T-helper 9 cell (primary cell): ENCODE measurements around the gene CD68.
"Not testable (repeated sequence)": the region's sequence is repeated elsewhere in the genome, so short reads cannot be mapped to it uniquely, and the experiment has no call there.

ENCODE experiments used
- DNase-seq: peaks from one replicate; pipeline ENCODE4 v3.0.0-alpha.2; 2020

Gene CD68

GRCh38 chr17:7580604-7581575 lies 1.5 kb downstream of the CD68 start:
- no peak for DNase-seq

GRCh38 chr17:7582396-7583252 lies 3.2 kb downstream of the CD68 start:
- DNase-seq = no peak

GRCh38 chr17:7583253-7584109 lies 4.0 kb downstream of the CD68 start, which contains the start of gene MPDU1:
Gene MPDU1 (plus strand): TSS chr17:7583852. CDS start chr17:7583863, 11 bp downstream.
- DNase-seq = peak; percentile 86

DNA sequence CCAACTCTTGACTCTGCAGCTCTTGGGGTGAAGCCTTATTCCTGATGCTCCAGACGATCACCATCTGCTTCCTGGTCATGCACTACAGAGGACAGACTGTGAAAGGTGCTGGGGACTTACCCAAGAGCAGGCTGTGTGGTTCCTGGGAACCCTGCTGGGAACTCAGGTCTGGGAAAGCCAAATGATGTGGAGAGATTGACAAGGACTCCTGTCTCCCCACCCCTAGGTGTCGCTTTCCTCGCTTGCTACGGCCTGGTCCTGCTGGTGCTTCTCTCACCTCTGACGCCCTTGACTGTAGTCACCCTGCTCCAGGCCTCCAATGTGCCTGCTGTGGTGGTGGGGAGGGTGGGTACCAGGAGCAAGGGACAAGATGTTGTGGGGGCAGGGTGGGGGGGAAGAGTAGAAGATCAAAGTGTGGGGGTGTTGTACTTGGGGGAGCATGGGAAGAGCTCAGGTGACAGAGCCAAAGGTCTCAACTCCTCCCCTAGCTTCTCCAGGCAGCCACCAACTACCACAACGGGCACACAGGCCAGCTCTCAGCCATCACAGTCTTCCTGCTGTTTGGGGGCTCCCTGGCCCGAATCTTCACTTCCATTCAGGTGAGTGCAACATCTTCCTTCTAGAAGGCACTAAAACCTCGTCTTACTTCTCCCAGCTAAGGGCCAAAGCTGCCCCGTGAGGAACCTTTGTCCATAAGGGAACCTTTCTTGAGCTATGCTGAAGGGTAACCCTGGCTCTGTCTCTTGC lies 7.4 kb downstream of the CD68 start:
- no peak for DNase-seq

DNA sequence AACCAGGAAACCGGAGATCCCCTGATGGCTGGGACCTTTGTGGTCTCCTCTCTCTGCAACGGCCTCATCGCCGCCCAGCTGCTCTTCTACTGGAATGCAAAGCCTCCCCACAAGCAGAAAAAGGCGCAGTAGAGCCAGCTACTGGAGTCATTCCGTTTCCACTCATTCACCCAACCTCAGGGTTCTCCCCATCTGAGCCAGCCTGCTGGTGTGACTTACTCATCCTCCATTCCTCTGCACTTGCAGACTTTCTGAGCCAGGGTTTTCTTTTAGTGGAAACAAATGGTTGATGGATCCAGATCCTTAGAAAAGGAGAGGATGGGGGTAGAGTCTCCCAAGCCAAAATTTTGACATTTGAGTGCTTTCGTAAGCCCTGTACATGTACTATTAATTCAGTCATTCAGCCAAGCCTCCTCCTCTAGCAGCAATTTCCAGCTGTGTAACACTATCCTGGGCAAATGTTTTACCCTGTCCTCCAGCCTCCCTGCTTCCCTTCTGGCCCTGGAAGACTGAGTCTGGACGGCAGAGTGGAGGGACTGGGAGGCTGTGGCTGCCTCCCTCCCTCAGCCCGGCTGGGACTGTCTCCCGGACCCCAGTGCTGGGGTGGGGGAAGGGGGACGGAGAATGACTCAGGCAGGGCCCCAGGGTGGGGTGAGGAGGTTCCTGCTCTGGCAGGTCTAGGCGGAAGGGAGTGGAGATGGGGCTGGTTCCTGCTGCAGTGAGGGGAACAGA lies 8.1 kb downstream of the CD68 start:
- no peak for DNase-seq

GRCh38 chr17:7588553-7589203 lies 9.2 kb downstream of the CD68 start:
- DNase-seq = no peak

DNA sequence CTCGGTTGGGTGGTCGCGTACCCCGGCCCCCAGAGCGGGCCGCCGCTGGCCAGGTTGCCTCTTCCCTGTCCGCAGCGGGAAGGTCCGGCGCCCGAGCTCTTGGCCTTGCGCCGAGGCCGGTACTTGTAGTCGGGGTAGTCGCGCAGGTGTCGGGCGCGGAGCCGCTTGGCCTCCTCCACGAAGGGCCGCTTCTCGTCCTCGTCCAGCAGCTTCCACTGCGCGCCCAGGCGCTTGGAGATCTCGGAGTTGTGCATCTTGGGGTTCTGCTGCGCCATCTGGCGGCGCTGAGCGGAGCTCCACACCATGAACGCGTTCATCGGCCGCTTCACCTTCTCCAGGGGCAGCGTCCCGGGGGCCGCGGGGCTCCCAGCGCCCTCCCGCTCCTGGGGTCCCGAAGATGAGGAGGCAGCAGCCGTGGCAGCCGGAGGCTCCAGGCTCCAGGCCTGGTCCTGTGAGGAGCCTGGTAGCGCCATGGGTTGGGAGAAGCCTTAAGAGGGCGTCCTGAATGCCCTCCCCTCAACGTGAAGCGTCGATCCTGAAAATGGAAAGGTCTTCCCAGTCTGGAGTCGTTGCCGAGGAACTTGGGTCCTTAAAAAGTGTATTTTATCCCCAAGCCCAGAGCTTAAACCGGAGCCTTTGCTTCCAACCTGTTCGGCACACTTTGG lies 9.9 kb downstream of the CD68 start:
- DNase-seq = peak; percentile 53

GRCh38 chr17:7589891-7590691 lies 10.7 kb downstream of the CD68 start, which contains the start of gene SOX15:
Gene SOX15 (minus strand): TSS chr17:7590094. CDS start chr17:7589676, 418 bp downstream.
- DNase-seq = no peak

- no peak for DNase-seq
Measured at GRCh38 chr17:7590743-7591142, 11.3 kb downstream of the CD68 start.

DNA sequence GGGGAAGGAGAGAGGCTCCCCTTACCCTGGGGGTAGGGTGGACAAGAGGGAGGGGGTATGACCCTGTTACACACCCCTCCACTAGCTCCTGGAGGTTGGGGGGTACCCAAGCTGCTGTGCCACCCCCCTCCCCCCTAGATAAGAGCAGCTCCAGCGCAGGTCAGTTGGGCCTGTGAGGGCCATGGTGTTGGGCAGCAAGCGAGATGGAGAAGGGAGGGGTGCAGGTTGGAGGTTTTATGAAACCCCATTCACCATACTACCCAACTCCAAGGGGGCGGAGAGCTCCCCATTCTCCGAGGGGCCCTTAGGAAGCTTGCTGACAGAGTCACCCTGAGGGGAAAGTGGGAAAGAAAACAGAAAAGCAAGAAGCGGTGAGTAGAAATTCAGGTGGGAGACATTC lies 12.2 kb downstream of the CD68 start:
- DNase-seq = no peak

DNA sequence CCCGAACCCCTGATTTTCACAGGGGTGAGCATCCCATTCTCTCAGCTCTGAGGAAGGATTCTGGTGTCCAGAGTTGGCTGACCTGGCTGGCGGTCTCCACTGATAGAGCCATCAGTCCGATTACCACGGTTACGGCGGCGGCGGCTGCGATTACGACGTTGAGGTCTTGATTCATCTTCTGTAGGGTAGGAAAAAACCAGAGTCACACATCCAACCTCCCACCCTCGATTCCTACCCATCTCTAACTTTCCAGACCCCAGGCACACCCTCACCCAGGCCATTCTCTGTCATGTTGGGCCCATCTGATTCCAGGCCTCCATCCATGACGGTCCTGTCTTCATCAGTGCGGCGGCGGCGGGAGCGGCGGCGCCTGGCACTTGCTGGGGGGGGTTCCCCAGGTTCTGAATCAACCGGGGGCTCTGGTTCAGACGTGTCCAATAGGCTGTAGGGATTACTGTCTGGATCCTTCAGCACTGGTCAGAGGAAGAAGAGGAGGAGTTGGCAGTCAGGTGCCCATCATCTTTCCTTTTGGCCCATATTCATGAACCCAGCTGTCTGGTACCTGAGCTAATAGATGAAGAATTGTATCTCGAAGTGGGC lies 13.1 kb downstream of the CD68 start:
- DNase-seq = no peak

- DNase-seq = no peak
Measured at GRCh38 chr17:7593296-7593695, 13.9 kb downstream of the CD68 start.

DNA sequence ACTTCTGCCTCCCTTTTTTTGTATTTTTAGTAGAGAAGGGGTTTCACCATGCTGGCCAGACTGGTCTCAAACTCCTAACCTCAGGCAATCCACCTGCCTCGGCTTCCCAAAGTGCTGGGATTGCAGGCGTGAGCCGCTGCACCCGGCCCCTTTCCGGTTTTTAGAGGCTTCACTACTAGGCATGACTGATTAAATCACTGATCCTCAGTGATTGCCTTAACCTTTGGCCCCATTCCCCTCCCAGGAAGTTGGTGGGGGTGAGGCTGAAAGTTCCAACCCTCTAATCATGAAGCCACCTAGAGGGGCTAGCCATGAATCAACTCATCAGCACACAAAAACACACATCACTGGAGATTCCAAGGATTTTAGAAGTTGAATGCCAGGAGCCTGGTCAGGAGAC lies 18.1 kb downstream of the CD68 start:
- DNase-seq = not testable (repeated sequence)

- no peak for DNase-seq
Measured at GRCh38 chr17:7606280-7606679, 26.8 kb downstream of the CD68 start.

DNA sequence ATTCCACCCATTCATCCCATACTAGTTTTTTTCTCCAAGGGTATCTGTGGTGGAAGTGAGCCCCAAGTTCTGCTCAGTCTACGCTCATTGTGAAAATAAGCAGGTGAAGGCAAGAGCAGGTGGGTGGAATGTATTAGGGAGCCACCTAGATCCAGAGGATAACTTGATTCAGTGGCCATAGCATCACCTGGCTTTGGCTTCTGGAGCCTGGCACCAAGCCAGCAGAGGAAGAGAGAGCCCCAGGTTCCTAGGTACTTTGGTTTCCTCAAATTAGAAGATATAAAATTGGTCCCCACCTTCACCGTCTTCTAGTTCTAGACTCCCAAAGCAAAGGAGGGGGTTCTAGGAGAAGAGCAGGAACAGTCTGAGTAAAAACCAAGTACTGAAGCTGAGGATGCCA lies 31.2 kb downstream of the CD68 start:
- no peak for DNase-seq

GRCh38 chr17:7611635-7612293 lies 32.3 kb downstream of the CD68 start:
- no peak for DNase-seq

DNA sequence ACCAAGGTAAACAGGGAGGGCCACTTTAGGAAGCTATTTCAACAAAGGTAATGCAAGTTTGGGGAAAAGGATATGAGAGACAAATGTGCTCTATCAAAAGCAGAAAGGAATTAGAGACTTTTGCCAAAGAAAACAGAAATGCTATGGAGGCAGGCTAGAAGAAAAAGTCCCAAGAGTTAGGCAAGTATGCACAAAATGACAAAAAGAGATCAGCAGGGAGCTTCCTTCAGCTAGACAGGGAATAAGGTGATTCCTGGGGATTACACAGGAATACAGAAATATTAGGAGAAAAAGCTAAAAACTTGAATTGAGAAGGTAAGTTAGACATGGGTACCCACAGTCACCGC lies 32.8 kb downstream of the CD68 start:
- no peak for DNase-seq
